Activated CD4-positive, alpha-beta T cell treated with anti-CD3 and anti-CD28 coated beads for 36 hours (primary cell): ENCODE measurements around the gene MEGF11. TPM values are rescaled to one million over a fixed set of nuclear protein-coding genes. Genes with fewer than 3 reads are reported as not detected.

Experiments
- ATAC-seq: fragments of 200-7000 bp; cut with Tn5 transposase; one replicate; pipeline ENCODE4 v1.10.0; 2021; ENCODE audit warnings: mild to moderate bottlenecking, moderate library complexity
- CTCF ChIA-PET: fragments of 350-600 bp; sonication (Branson Sonifier 250); formaldehyde crosslinking; loops from one replicate; lab custom pipeline; 2021; ENCODE audit warnings: antibody characterized with exemption; lab: Charles Lee
- POLR2A ChIA-PET: fragments of 350-600 bp; sonication (Branson Sonifier 250); formaldehyde crosslinking; loops from one replicate; lab custom pipeline; 2021; ENCODE audit warnings: antibody characterized with exemption, inconsistent platforms; lab: Charles Lee
- DNase-seq: peaks from one replicate; pipeline ENCODE4 v3.0.0-alpha.2; 2020
- H3K27ac Mint-ChIP-seq: one replicate; pipeline ENCODE4 v1.8.0; 2021; ENCODE audit warnings: mixed read lengths
- H3K27me3 Mint-ChIP-seq: one replicate; pipeline ENCODE4 v1.8.0; 2021; ENCODE audit warnings: mixed read lengths
- H3K36me3 Mint-ChIP-seq: one replicate; pipeline ENCODE4 v1.8.0; 2021; ENCODE audit warnings: low read depth, mixed read lengths
- H3K4me1 Mint-ChIP-seq: one replicate; pipeline ENCODE4 v1.8.0; 2021; ENCODE audit warnings: mixed read lengths
- H3K4me3 Mint-ChIP-seq: one replicate; pipeline ENCODE4 v1.8.0; 2021; ENCODE audit warnings: mild to moderate bottlenecking, moderate library complexity, mixed read lengths
- H3K9me3 Mint-ChIP-seq: one replicate; pipeline ENCODE4 v1.8.0; 2021; ENCODE audit warnings: low read depth, mixed read lengths
- intact Hi-C, 2 experiments: fragments of 100-400 bp; cut with DNase I in 1 of 2; cut with micrococcal nuclease in 1 of 2; formaldehyde crosslinking; loops; one replicate each; pipeline versions ENCODE4 v1.14.2 to v1.15.1; 2022 to 2024; cut with DNase I, micrococcal nuclease
- total RNA-seq, 2 experiments: library from RNA; stranded (reverse); gene quantifications; one replicate each; pipeline ENCODE4 v1.2.3, GENCODE V29; 2021

The MEGF11 gene
- total RNA-seq, 2 experiments from 2014 or later, result not detected

DNA sequence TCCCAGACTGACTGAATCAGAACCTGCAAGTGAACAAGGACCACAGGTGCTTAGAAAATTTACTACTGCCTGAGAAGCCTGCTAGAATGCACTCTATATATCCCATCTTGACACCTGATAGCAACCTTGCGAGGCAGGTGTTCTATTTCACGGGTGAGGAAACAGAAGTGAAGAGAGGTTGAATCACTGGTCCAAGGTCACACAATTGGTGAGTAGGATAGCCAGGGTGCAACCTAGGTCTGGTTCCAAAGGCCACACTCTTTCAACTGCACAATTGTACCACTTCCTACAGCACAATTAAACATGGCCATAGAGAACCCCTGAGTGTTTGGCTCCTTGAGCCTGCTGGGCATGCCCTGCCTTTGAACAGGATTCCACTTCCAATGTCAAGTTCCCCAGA lies 297.2 kb downstream of the MEGF11 start:
- no peaks in the 10 kb centered on the region for H3K9me3 Mint-ChIP-seq
- ATAC-seq, result no peak
- ChIA-PET CTCF (no interaction called here), POLR2A (no interaction called here)
- no peak overlapping the region for H3K4me3 Mint-ChIP-seq
- no peaks in the 10 kb centered on the region for H3K36me3 Mint-ChIP-seq
- peaks cover 3% of the 10 kb centered on the region for H3K27me3 Mint-ChIP-seq
- no peak overlapping the region for H3K27ac Mint-ChIP-seq
- intact Hi-C loops, result no loop called here
- H3K4me1 Mint-ChIP-seq, result no peaks in the 10 kb centered on the region
- no peak for DNase-seq

DNA sequence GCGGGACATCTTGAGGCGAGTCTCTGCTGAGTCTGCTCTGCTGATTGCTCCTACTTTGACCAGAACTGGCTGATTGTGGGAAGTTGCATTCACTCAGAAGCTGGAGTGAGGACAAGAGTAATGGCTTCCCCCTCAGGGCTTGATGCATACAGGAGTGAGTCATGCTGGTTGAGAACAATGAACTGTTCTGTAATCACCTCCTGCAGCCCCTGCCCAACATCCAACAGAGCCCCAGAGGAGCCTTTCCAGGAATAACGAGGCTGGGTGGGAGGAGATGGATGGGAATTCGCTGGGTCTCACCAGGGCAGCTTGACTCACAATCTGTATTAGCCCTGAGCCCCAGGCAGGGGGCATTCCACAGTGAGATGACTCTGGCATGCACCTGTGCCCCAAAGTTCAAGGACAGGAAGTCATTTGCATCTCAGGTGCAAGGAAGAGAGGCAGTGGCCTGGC lies 299.2 kb downstream of the MEGF11 start:
- Mint-ChIP-seq H3K27ac (no peak overlapping the region), H3K27me3 (peaks cover 2% of the 10 kb centered on the region), H3K4me3 (no peak overlapping the region), H3K4me1 (no peaks in the 10 kb centered on the region), H3K36me3 (no peaks in the 10 kb centered on the region), H3K9me3 (no peaks in the 10 kb centered on the region)
- POLR2A ChIA-PET, result no interaction called here
- CTCF ChIA-PET, result interaction anchor here (0.8 kb wide), 1 partner anchor 316 kb away, joined by 3 read pairs; no protein-coding TSS in a partner anchor
- ATAC-seq, result no peak
- DNase-seq, result no peak
- intact Hi-C loops, result no loop called here

DNA sequence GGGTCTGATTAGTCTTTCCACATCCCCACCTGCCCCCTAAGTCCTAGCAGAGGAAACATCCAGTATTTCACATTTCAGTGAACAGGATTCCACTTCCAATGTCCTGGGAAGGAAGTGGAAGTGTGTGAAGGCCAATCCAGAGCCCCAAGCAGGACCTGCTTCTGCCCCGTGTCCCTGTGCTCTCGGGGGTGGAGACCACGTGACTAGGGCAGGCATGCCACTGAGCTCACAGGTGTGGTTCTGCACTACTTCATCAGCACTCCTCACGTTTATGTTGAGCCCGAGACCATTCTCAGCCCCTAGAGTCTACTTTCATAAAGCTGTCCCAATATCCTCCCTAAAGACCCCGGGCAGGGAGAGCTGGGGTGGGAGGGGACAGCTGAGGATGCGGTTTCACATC lies 299.9 kb downstream of the MEGF11 start:
- Mint-ChIP-seq H3K27me3 (peaks cover 2% of the 10 kb centered on the region), H3K4me3 (no peak overlapping the region), H3K4me1 (no peaks in the 10 kb centered on the region), H3K36me3 (no peaks in the 10 kb centered on the region), H3K27ac (no peak overlapping the region), H3K9me3 (no peaks in the 10 kb centered on the region)
- CTCF ChIA-PET, result no interaction called here
- no peak for ATAC-seq
- intact Hi-C loops, result no loop called here
- POLR2A ChIA-PET, result no interaction called here
- no peak for DNase-seq

DNA sequence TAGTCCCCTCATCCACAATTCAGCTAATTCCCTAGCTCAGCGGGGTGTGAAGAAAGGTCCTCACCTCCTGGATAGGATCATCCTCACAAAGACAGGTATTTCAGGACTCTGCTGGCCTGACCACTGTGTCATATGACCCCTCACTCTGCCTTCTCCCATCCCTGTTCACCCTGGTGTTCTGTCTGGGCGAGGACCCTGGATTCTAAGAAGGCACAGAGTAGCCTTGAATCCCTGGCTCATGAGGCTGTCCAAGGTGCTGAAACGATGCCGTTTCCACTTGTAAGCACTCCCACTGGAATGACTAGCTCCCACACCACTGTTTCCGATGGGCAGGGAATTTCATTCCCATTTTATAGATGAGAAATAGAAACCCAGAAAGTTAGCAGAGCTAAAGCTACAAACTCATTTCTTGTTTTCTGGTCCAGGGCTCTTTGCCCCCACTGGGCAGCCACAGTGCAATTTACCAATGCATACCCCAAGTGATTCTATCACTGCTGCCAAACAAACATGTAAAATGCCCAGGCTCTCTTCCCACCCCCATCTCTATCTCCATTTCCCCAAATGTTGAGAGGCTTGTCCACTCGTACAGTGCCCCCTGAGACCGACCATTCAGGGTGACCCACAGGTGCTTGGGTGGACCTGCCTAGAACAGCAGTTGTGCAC lies 301.0 kb downstream of the MEGF11 start:
- H3K4me3 Mint-ChIP-seq, result no peak overlapping the region
- DNase-seq, result peak; percentile 23

DNA sequence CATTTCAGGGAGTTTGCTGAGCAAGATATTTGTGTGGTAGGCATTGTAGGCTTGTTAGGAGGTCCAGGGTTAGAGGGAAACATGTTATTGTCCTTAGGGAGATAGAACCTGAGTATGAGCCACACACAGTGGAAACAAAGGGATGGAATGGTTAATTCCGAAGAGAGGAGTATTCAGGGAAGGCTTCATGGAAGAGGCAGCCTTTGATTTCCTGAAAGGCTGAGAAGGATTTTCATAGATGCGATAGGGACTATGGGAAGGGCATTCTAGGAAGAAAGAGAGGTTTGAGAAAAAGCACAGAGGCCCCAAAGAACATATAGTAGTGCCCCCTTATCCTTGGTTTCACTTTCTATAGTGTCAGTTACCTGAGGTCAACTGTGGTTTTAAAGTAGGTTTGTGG lies 302.5 kb downstream of the MEGF11 start:
- Mint-ChIP-seq H3K9me3 (no peaks in the 10 kb centered on the region), H3K4me3 (no peak overlapping the region), H3K4me1 (no peaks in the 10 kb centered on the region), H3K27me3 (peaks cover 2% of the 10 kb centered on the region), H3K27ac (no peak overlapping the region), H3K36me3 (no peaks in the 10 kb centered on the region)
- DNase-seq, result no peak
- ChIA-PET POLR2A (no interaction called here), CTCF (no interaction called here)
- intact Hi-C loops, result no loop called here
- ATAC-seq, result no peak

More for the DNA sequence above, 301.0 kb downstream of the MEGF11 start:
- intact Hi-C loops, result no loop called here
- CTCF ChIA-PET, result no interaction called here
- ATAC-seq, result no peak
- Mint-ChIP-seq H3K4me1 (no peaks in the 10 kb centered on the region), H3K27me3 (peaks cover 2% of the 10 kb centered on the region), H3K27ac (no peak overlapping the region), H3K36me3 (no peaks in the 10 kb centered on the region), H3K9me3 (no peaks in the 10 kb centered on the region)
- POLR2A ChIA-PET, result no interaction called here

DNA sequence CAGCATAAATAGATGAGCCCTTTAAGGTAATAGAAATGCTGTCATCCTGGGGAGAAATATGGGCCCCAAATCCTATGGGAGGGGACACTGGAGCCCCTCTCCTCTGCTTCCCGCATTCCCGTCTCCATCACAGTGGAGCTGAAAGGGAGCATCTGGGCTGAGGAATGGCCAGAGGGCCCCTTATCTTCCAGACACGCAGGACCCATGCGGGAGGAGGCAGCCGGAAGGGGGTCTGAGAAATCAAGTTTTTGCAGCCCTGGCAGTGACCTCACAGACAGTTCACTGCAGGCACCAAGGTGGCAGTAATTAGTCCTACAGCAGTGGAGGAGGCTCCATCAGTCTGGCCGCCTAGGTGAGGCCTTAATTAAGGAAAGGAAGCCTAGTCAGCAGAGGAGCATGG lies 304.1 kb downstream of the MEGF11 start:
- no peak for DNase-seq

DNA sequence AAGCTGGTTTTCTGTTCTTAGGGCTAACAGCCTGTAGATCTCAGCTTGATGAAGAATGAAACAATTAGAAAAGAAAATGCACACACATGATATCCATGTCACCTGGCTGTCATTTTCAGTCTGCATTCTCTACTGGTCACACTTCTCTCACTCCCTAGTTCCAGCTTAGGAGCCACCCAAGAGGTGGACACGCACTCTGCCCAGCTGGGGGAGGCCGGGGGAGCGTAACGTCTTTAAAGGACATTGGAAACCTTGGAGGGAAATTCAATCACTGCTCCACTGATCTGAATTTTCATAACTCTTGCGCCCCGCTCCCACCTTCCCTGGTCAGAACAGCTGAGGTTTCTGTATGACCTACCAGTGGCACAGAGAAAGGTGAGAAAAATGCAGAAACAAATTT lies 304.5 kb downstream of the MEGF11 start:
- H3K4me3 Mint-ChIP-seq, result no peak overlapping the region
- H3K27ac Mint-ChIP-seq, result no peak overlapping the region
- no peaks in the 10 kb centered on the region for H3K36me3 Mint-ChIP-seq
- no peak for DNase-seq
- H3K4me1 Mint-ChIP-seq, result no peaks in the 10 kb centered on the region
- ChIA-PET POLR2A (no interaction called here), CTCF (interaction anchor here (1.3 kb wide), 1 partner anchor 32 kb away, joined by 4 read pairs; no protein-coding TSS in a partner anchor)
- peaks cover 2% of the 10 kb centered on the region for H3K27me3 Mint-ChIP-seq
- no peaks in the 10 kb centered on the region for H3K9me3 Mint-ChIP-seq
- intact Hi-C loops, result no loop called here
- ATAC-seq, result no peak

More for the DNA sequence above, 304.1 kb downstream of the MEGF11 start:
- Mint-ChIP-seq H3K4me1 (no peaks in the 10 kb centered on the region), H3K36me3 (no peaks in the 10 kb centered on the region), H3K27me3 (peaks cover 2% of the 10 kb centered on the region), H3K9me3 (no peaks in the 10 kb centered on the region), H3K4me3 (no peak overlapping the region), H3K27ac (no peak overlapping the region)
- ChIA-PET POLR2A (no interaction called here), CTCF (interaction anchor here (0.8 to 1.3 kb wide), 2 partner anchors 32 to 669 kb away, joined by 4 read pairs; no protein-coding TSS in a partner anchor)
- no peak for ATAC-seq
- intact Hi-C loops, result no loop called here

DNA sequence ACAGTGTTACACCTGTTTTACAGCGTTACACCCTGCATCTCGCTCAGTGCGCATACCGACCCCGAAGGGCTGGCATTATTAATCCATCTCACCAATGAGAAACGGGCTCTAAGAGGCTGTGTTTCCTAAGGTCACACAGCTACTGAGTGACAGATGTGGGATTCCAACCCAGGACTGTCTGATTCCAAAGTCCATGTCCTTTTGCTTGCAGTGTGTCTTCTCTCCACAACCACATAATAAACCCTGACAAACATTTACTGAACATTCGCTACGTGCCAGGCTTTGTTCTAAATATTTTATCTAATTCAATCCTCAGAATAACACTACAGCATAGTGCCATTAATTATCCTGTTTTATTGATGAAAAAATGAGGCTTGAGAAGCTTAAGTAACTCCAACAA lies 305.2 kb downstream of the MEGF11 start:
- Mint-ChIP-seq H3K27ac (no peak overlapping the region), H3K9me3 (no peaks in the 10 kb centered on the region), H3K36me3 (no peaks in the 10 kb centered on the region), H3K27me3 (peaks cover 2% of the 10 kb centered on the region), H3K4me3 (no peak overlapping the region), H3K4me1 (no peaks in the 10 kb centered on the region)
- intact Hi-C loops, result no loop called here
- ChIA-PET CTCF (interaction anchor here (0.6 to 1.3 kb wide), 3 partner anchors 33 to 1039 kb away, joined by 3 to 4 read pairs (median 4); no protein-coding TSS in a partner anchor), POLR2A (interaction anchor here (0.7 kb wide), 1 partner anchor 954 kb away, joined by 3 read pairs; no protein-coding TSS in a partner anchor)
- ATAC-seq, result no peak
- DNase-seq, result no peak

DNA sequence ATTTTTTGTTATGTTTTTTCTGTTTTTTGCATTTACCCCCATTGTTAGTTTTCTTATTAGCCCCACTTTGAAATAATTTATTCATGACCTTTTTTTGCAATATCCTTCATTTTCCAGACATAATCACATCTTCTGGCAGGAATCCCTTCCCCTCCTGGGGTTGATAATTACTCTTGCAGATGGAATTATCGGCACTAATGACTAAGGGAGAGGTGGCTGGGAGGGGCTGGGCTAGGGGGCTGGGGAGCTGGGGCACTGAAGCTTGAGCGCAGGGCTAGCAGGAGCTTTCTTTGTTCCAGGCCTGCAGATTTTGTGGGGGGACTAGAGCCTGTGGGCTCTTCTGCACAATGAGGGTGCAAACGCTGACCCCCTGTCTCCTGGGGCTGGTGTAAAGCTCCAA lies 306.5 kb downstream of the MEGF11 start:
- Mint-ChIP-seq H3K4me3 (no peak overlapping the region), H3K27ac (no peak overlapping the region), H3K4me1 (peaks cover 5% of the 10 kb centered on the region), H3K36me3 (no peaks in the 10 kb centered on the region), H3K9me3 (no peaks in the 10 kb centered on the region), H3K27me3 (no peaks in the 10 kb centered on the region)
- ChIA-PET POLR2A (no interaction called here), CTCF (no interaction called here)
- DNase-seq (no peak), ATAC-seq (no peak)
- intact Hi-C loops, result no loop called here

DNA sequence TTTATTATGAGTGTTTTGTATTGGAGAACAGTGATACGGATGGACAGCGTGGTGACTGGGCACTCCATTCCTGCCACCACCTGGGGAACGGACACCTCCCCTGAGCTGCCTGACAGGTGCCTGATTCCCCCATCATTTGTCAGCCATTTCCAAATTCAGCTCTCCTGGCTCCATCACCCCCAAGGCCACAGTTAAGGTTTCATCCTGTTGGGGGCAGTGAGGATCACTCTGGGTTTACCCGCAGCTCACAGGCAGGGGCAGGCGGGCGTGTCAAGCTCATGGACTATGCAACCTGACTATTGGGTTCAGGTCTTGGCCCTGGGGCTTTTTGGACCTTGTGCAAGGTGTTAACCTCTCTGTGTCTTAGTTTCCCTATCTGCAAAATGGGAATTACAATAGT lies 307.9 kb downstream of the MEGF11 start:
- ATAC-seq (no peak), DNase-seq (peak; percentile 13)
- no peaks in the 10 kb centered on the region for H3K27me3 Mint-ChIP-seq
- H3K4me3 Mint-ChIP-seq, result no peak overlapping the region
- no peak overlapping the region for H3K27ac Mint-ChIP-seq
- intact Hi-C loops, result no loop called here
- ChIA-PET POLR2A (interaction anchor here (0.6 kb wide), 2 partner anchors 347 to 530 kb away, joined by 3 read pairs; no protein-coding TSS in a partner anchor), CTCF (interaction anchor here (0.5 to 1.0 kb wide), 2 partner anchors 10 to 356 kb away, joined by 3 read pairs; no protein-coding TSS in a partner anchor)
- H3K4me1 Mint-ChIP-seq, result peaks cover 5% of the 10 kb centered on the region
- H3K36me3 Mint-ChIP-seq, result no peaks in the 10 kb centered on the region
- no peaks in the 10 kb centered on the region for H3K9me3 Mint-ChIP-seq

DNA sequence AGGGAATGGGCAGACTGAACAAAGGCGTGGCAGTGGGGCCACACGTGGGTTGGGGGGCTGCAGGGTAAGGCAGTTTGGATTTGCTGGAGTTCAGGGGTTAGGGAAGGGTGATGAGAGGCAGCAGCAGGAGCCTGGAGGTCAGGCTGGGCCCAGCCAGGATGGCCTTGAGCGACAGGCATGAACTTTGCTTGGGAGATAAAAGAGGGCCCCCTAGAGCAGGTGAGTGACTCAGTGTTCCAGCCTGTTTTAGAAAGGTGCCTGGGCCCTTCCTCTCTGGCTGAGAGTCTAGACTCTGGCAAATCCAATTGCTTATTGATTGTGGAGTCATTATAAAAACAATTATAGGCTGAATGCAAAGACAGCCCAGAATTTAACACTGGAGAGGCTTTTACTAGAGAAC lies 309.1 kb downstream of the MEGF11 start:
- Mint-ChIP-seq H3K4me3 (no peak overlapping the region), H3K36me3 (no peaks in the 10 kb centered on the region), H3K27ac (no peak overlapping the region), H3K9me3 (no peaks in the 10 kb centered on the region), H3K27me3 (no peaks in the 10 kb centered on the region), H3K4me1 (peaks cover 5% of the 10 kb centered on the region)
- intact Hi-C loops, result no loop called here
- ATAC-seq, result no peak
- ChIA-PET CTCF (no interaction called here), POLR2A (no interaction called here)
- DNase-seq, result no peak

DNA sequence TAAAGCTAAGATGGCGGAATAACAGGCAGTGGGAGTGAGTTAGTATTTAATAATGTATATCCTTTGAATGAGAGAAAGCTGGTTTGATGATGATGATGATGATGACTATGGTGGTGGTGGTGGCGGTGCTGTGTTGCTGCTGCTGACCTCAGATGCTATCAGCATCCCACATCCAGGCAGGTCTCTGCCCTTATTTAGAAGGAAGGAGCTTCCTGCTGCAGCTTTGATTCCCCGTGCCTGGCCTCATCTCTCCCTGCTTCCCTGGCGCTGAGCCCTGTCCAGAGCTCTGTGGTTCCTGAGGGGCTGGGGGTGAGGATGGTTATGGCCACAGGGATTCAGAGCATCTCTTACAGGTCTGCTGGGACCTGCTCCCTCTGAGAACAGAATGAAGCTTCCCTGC lies 311.1 kb downstream of the MEGF11 start:
- no peaks in the 10 kb centered on the region for H3K36me3 Mint-ChIP-seq
- peak; percentile 20 for DNase-seq

More for the DNA sequence above, 311.1 kb downstream of the MEGF11 start:
- intact Hi-C loops, result no loop called here
- H3K27ac Mint-ChIP-seq, result no peak overlapping the region
- CTCF ChIA-PET, result interaction anchor here (0.6 kb wide), 1 partner anchor 41 kb away, joined by 4 read pairs; no protein-coding TSS in a partner anchor
- no peaks in the 10 kb centered on the region for H3K27me3 Mint-ChIP-seq
- H3K9me3 Mint-ChIP-seq, result no peaks in the 10 kb centered on the region
- peaks cover 5% of the 10 kb centered on the region for H3K4me1 Mint-ChIP-seq
- POLR2A ChIA-PET, result interaction anchor here (0.6 kb wide), 1 partner anchor 65 kb away, joined by 3 read pairs; no protein-coding TSS in a partner anchor
- no peak for ATAC-seq
- H3K4me3 Mint-ChIP-seq, result no peak overlapping the region
